Neural crest cell (in vitro differentiated cells): ENCODE data around the gene C14orf180. TPM values are rescaled to one million over a fixed set of nuclear protein-coding genes. Genes with fewer than 3 reads are reported as not detected.

ENCODE experiments used
- DNase-seq: peaks from one replicate; pipeline ENCODE4 v3.0.0; 2021; ENCODE audit warnings: low read depth, mixed read lengths, low spot score
- H3K27ac Mint-ChIP-seq: one replicate; pipeline ENCODE4 v1.8.0; 2021; ENCODE audit warnings: mild to moderate bottlenecking, mixed read lengths; ENCODE audit not compliant: unreplicated experiment
- H3K27me3 Mint-ChIP-seq: 2 replicates; pipeline ENCODE4 v1.8.0; 2021; ENCODE audit warnings: low read depth, mild to moderate bottlenecking, mixed read lengths
- H3K36me3 Mint-ChIP-seq: 2 replicates; pipeline ENCODE4 v1.8.0; 2021; ENCODE audit warnings: low read depth, mild to moderate bottlenecking, mixed read lengths
- H3K4me1 Mint-ChIP-seq: 2 replicates; pipeline ENCODE4 v1.8.0; 2021; ENCODE audit warnings: mixed read lengths
- H3K4me3 Mint-ChIP-seq: one replicate; pipeline ENCODE4 v1.8.0; 2021; ENCODE audit warnings: mild to moderate bottlenecking, mixed read lengths
- H3K9me3 Mint-ChIP-seq: 2 replicates; pipeline ENCODE4 v1.8.0; 2021; ENCODE audit warnings: mixed read lengths
- total RNA-seq: library from RNA; stranded (reverse); gene quantifications from 2 replicates; pipeline ENCODE4 v1.2.1, GENCODE V29; 2021
- TF ChIP-seq, protein P1 (sequence below): fragments of 200-600 bp; sonication (generic); conservative IDR thresholded peaks from 2 replicates; pipeline ENCODE4 v1.5.0; 2021; ENCODE audit warnings: antibody characterized with exemption, mild to moderate bottlenecking

Gene C14orf180
- total RNA-seq, 1 donor from 2014 or later, result not detected

GRCh38 chr14:104551851-104552737 is 27.5 kb upstream of the C14orf180 start:
- TF ChIP-seq, protein P1, sequence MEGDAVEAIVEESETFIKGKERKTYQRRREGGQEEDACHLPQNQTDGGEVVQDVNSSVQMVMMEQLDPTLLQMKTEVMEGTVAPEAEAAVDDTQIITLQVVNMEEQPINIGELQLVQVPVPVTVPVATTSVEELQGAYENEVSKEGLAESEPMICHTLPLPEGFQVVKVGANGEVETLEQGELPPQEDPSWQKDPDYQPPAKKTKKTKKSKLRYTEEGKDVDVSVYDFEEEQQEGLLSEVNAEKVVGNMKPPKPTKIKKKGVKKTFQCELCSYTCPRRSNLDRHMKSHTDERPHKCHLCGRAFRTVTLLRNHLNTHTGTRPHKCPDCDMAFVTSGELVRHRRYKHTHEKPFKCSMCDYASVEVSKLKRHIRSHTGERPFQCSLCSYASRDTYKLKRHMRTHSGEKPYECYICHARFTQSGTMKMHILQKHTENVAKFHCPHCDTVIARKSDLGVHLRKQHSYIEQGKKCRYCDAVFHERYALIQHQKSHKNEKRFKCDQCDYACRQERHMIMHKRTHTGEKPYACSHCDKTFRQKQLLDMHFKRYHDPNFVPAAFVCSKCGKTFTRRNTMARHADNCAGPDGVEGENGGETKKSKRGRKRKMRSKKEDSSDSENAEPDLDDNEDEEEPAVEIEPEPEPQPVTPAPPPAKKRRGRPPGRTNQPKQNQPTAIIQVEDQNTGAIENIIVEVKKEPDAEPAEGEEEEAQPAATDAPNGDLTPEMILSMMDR, result no peak
- H3K27me3 Mint-ChIP-seq, result peaks cover 8% of the 10 kb centered on the region
- DNase-seq, result no peak
- H3K4me3 Mint-ChIP-seq, result no peak overlapping the region
- H3K36me3 Mint-ChIP-seq, result no peaks in the 10 kb centered on the region
- H3K4me1 Mint-ChIP-seq, result no peaks in the 10 kb centered on the region
- H3K9me3 Mint-ChIP-seq, result no peaks in the 10 kb centered on the region
- peak overlapping the region; percentile 86 for H3K27ac Mint-ChIP-seq

DNA sequence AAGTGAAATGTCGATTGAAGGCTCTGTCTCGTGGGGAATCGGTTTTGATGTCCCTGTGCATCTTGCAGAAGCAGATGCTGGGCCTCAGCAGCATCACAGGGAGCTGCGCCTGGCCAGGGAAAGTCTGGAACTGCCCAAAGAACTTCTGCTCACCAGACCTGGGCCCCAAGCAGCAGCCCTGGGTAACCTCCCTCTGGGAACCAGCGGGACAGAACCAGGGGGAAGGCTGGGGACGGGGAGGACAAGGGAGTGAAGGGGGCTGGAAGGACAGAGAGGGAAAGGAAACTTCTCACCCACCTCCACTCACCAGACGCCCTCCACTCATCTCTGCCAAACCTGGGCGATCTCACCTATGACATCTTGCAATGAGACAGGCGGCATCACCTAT is 26.8 kb upstream of the C14orf180 start:
- DNase-seq, result no peak
- Mint-ChIP-seq H3K36me3 (no peaks in the 10 kb centered on the region), H3K27me3 (peaks cover 8% of the 10 kb centered on the region)

DNA sequence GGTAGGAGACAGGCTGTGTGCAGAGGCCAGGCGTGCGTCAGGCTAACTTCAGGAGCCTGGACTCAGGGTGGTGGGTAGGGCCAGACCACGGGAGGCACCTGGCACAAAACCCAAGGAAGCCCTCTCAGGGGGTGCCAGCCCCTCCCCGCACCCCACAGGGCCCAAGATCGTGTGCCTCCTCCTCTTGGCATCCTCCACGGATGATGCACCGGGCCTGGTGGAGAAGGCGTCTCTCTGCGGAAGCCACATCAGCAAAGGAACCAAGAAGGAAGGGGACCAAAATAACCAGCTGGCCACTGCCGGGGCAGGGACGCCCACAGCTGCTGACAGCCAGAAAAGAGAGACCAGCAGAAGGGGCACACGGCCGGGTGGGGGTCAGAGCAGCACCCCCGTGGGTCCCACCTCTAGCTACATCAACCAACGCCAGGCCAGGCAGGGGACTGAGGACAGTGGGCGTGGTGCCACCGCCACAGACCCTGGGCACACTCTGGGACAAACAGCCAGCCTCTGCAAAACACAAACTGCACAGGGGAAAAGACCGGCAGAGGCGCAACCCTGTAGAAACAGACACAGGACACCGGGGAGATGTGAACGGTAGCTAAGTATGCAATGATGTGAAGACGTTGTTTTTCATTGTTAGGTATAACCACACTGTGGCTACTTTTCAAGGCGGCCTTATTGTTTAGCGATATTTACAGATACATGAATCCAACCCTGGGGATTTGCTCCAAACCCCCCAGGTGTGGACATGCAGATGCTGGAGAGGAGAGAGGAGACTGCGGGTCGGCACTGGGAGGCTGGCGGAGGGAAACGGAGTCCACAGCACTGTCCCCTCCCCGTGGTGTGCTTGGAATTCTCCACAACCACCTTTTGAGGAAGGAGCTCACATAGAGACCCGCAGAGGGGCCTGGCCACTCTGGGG is 26.1 kb upstream of the C14orf180 start:
- Mint-ChIP-seq H3K4me3 (no peak overlapping the region), H3K27me3 (peaks cover 8% of the 10 kb centered on the region), H3K36me3 (no peaks in the 10 kb centered on the region), H3K9me3 (no peaks in the 10 kb centered on the region), H3K4me1 (no peaks in the 10 kb centered on the region), H3K27ac (no peak overlapping the region)
- TF ChIP-seq, protein P1, result no peak
- no peak for DNase-seq

More for the DNA sequence above, 26.8 kb upstream of the C14orf180 start:
- H3K27ac Mint-ChIP-seq, result peak overlapping the region; percentile 86
- no peaks in the 10 kb centered on the region for H3K9me3 Mint-ChIP-seq
- H3K4me1 Mint-ChIP-seq, result no peaks in the 10 kb centered on the region
- H3K4me3 Mint-ChIP-seq, result no peak overlapping the region
- TF ChIP-seq, protein P1, result no peak

- TF ChIP-seq, protein P1, result no peak
- H3K9me3 Mint-ChIP-seq, result no peaks in the 10 kb centered on the region
Measured at GRCh38 chr14:104554088-104554607, 25.4 kb upstream of the C14orf180 start.

More at GRCh38 chr14:104554088-104554607, 25.4 kb upstream of the C14orf180 start:
- Mint-ChIP-seq H3K27me3 (peaks cover 8% of the 10 kb centered on the region), H3K4me3 (no peak overlapping the region), H3K4me1 (no peaks in the 10 kb centered on the region), H3K36me3 (no peaks in the 10 kb centered on the region), H3K27ac (no peak overlapping the region)
- no peak for DNase-seq
